BJ (cell line): Measurements from ENCODE around the gene ERBB4. TPM values are rescaled to one million over a fixed set of nuclear protein-coding genes. Genes with fewer than 3 reads are reported as not detected.

Source experiments
- CTCF ChIA-PET: fragments of 350-600 bp; formaldehyde crosslinking; extraction: SDS; loops from one replicate; lab custom pipeline; 2021; ENCODE audit warnings: antibody characterized with exemption, inconsistent platforms; lab: Yijun Ruan, JAX
- POLR2A ChIA-PET: fragments of 300-600 bp; sonication (Branson Sonifier 250); formaldehyde crosslinking; extraction: SDS; loops from one replicate; lab custom pipeline; 2021; ENCODE audit warnings: antibody characterized with exemption; lab: Charles Lee
- DNase-seq: peaks from one replicate; pipeline ENCODE4 v3.0.0-alpha.2; 2011; ENCODE audit warnings: low read depth
- H3K27me3 ChIP-seq: 2 replicates; pipeline ENCODE4 v1.6.0; 2011; ENCODE audit warnings: low read length; ENCODE audit not compliant: control insufficient read depth, insufficient read depth
- H3K36me3 ChIP-seq: 2 replicates; pipeline ENCODE4 v1.5.1; 2011; ENCODE audit warnings: low read length; ENCODE audit not compliant: control insufficient read depth, insufficient read depth
- H3K4me3 ChIP-seq: 2 replicates; pipeline ENCODE4 v1.5.1; 2011; ENCODE audit warnings: low read depth, mild to moderate bottlenecking, control low read depth, low read length
- polyA plus RNA-seq: library from polyadenylated mRNA; depleted of rRNA; stranded (reverse); fragments of >200 nt; gene quantifications from 2 replicates; pipeline ENCODE4 v1.2.3, GENCODE V29; 2011
- TF ChIP-seq, protein P1 (sequence below): IDR thresholded peaks from 2 replicates; pipeline ENCODE4 v1.5.1; 2011; ENCODE audit warnings: low read depth, mild to moderate bottlenecking, control low read depth, inconsistent platforms, low read length, moderate library complexity; ENCODE audit not compliant: insufficient read depth

ERBB4 gene
- polyA plus RNA-seq, 1 experiment, result not detected

DNA sequence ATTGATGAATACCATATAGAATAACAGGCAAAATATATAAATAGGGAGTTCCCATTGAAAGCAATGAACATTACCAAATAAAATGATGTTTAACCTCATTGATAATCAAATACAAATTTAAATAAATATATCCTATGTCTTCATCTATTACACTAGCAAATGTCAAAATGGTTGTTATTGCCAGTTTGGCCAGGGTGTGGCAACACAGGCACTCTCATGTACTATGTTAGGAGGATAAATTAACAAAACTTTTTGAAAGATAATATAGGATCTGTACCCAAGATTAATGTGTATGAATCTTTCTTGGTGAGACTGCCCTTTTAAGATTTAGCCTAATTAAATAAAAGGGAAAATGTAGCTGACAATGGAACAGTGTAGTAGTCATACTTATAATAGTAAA, 659.3 kb downstream of the ERBB4 start:
- ChIA-PET CTCF (no interaction called here), POLR2A (no interaction called here)
- DNase-seq, result no peak
- Histone ChIP-seq H3K36me3 (no peaks in the 10 kb centered on the region), H3K4me3 (no peak overlapping the region), H3K27me3 (no peaks in the 10 kb centered on the region)
- TF ChIP-seq, protein P1, sequence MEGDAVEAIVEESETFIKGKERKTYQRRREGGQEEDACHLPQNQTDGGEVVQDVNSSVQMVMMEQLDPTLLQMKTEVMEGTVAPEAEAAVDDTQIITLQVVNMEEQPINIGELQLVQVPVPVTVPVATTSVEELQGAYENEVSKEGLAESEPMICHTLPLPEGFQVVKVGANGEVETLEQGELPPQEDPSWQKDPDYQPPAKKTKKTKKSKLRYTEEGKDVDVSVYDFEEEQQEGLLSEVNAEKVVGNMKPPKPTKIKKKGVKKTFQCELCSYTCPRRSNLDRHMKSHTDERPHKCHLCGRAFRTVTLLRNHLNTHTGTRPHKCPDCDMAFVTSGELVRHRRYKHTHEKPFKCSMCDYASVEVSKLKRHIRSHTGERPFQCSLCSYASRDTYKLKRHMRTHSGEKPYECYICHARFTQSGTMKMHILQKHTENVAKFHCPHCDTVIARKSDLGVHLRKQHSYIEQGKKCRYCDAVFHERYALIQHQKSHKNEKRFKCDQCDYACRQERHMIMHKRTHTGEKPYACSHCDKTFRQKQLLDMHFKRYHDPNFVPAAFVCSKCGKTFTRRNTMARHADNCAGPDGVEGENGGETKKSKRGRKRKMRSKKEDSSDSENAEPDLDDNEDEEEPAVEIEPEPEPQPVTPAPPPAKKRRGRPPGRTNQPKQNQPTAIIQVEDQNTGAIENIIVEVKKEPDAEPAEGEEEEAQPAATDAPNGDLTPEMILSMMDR, result no peak

DNA sequence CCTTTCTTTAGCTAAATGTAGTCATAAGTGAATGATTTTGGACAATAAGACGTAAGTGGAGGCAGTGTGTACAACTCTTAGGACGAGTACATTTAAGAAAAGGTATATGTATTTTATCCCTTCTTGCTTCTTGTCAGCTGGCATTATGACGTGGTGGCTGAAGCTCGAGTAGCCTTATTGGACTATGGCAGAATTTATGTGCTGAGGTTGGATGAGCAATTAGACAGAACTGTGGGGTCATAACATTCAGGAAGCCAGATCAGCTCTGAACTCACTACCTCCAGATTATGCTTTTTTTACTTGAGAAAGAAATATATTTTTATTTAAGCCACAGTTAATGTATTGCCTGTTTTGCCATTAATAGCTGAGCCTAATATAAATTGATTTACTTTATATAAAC, 661.5 kb downstream of the ERBB4 start:
- H3K4me3 ChIP-seq, result no peak overlapping the region
- ChIA-PET POLR2A (no interaction called here), CTCF (no interaction called here)
- no peak for DNase-seq
- no peaks in the 10 kb centered on the region for H3K36me3 ChIP-seq
- H3K27me3 ChIP-seq, result no peaks in the 10 kb centered on the region
- TF ChIP-seq, protein P1, result no peak

DNA sequence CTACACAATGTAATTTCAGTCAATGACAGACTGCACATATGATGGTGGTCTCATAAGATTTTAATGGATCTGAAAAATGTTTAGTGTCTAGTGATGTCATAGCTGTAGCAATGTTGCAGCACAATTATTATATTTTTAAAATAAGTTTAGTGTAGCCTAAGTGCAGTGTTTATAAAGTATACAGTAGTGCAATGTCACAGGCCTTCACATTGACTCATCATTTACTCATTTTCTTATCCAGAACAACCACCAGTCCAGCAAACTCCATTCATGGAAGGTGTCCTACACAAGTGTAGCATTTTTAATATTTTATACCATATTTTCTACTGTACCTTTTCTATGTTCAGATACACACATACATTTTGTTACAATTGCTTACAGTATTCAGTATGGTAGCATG, 663.1 kb downstream of the ERBB4 start:
- TF ChIP-seq, protein P1, result no peak
- H3K4me3 ChIP-seq, result no peak overlapping the region
- H3K36me3 ChIP-seq, result no peaks in the 10 kb centered on the region
- no peak for DNase-seq
- CTCF ChIA-PET, result no interaction called here
- H3K27me3 ChIP-seq, result no peaks in the 10 kb centered on the region
- POLR2A ChIA-PET, result no interaction called here

DNA sequence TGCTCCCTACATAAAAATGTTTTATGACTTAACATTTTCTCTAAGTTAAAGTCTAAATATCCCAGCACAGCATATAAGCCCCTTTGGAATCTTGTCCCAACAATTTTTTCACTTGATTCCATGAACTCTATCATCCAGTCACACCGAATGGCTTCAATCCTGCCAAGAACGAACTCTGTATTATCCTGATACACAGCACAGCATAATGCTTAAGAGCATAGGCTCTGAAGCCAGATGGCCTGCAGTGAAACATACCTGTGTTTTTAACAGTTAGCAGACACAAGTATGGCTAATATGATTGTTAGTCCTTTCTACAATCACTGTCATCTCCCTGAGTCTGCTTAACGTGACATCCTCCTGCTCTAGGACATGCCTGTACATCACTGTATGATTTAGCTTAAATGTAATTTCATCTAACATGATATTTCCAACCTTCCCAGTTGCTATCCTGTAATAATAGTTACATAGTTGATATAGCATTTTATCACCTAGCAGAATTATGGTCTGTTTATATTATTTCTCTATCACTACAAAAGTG, 669.5 kb downstream of the ERBB4 start:
- no peak for DNase-seq
- CTCF ChIA-PET, result no interaction called here
- H3K4me3 ChIP-seq, result no peak overlapping the region
- POLR2A ChIA-PET, result no interaction called here
- H3K36me3 ChIP-seq, result no peaks in the 10 kb centered on the region
- TF ChIP-seq, protein P1, result no peak
- no peaks in the 10 kb centered on the region for H3K27me3 ChIP-seq

DNA sequence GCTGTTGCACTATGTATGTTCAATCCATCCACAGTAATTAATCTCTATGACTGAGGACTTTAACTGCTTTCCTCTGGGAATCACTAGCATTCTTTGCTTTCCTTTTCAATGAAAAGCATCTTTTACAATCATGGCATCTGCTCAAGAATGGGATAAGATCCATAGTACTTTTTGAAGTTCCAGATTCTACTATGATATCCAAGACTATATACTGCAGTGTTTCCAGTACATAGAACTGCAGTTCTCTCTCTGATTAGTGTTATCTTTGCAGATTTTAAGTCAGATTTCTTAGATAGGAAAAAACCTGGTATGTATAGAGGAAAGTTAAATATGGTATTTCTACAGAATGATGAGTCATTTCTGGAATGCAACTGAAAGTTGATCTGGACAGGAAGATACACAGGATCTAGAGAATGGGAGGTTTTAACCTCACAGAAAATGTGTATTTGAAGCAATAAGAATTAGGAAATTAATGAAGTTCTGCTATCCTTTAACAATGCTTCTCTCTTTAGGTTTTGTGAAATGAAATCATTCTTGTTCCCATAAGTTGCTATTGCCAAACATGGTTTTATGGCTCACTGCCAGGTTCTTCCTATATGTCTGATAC, 670.7 kb downstream of the ERBB4 start:
- Histone ChIP-seq H3K36me3 (no peaks in the 10 kb centered on the region), H3K27me3 (no peaks in the 10 kb centered on the region), H3K4me3 (no peak overlapping the region)
- ChIA-PET POLR2A (no interaction called here), CTCF (no interaction called here)
- no peak for DNase-seq
- TF ChIP-seq, protein P1, result no peak
